Right renal pelvis (tissue), 4 donors: ENCODE data around the gene ZBTB45. TPM values are rescaled to one million over a fixed set of nuclear protein-coding genes. Genes with fewer than 3 reads are reported as not detected.
A peak's percentile ranks its signal among the peaks of the same experiment; 100 is the strongest.
"Not testable (repeated sequence)": the region's sequence is repeated elsewhere in the genome, so short reads cannot be mapped to it uniquely, and the experiment has no call there.

Experiments used
- DNase-seq, 4 donors: peaks; one replicate each; pipeline ENCODE4 v3.0.0-alpha.2; 2013; ENCODE audit warnings: low read depth in 4 of 4, low spot score in 3 of 4, missing footprints in 1 of 4
- polyA plus RNA-seq, 4 donors: library from polyadenylated mRNA; unstranded; fragments of 120-200 nt; gene quantifications; one replicate each; pipeline ENCODE4 v1.2.1, GENCODE V29; 2013; ENCODE audit not compliant: insufficient read length in 4 of 4

Gene ZBTB45
- polyA plus RNA-seq, 4 donors = 9.4 to 16.7 (median 11.4) TPM

- not testable (repeated sequence) for DNase-seq
Observed at GRCh38 chr19:58542641-58543372, 23.2 kb upstream of the ZBTB45 start.

- not testable (repeated sequence) for DNase-seq
Observed at GRCh38 chr19:58539169-58539559, 19.6 kb upstream of the ZBTB45 start.

GRCh38 chr19:58538257-58539168, 18.9 kb upstream of the ZBTB45 start:
- DNase-seq = peak in 3 of 4 donors; percentile 63 to 71 (median 65)

- DNase-seq = no peak
Observed at GRCh38 chr19:58536852-58537798, 17.5 kb upstream of the ZBTB45 start.

GRCh38 chr19:58535857-58536256, 16.2 kb upstream of the ZBTB45 start:
- no peak for DNase-seq

GRCh38 chr19:58531034-58531840, 11.6 kb upstream of the ZBTB45 start:
- DNase-seq = no peak

- no peak for DNase-seq
Observed at GRCh38 chr19:58529405-58529804, 9.8 kb upstream of the ZBTB45 start.

- no peak for DNase-seq
Observed at GRCh38 chr19:58522709-58523108, 3.1 kb upstream of the ZBTB45 start.

- DNase-seq = no peak
Observed at GRCh38 chr19:58521651-58522050, 2.0 kb upstream of the ZBTB45 start.

- DNase-seq = no peak
Observed at GRCh38 chr19:58520257-58520599, 618 bp upstream of the ZBTB45 start.

- peak in 3 of 4 donors; percentile 52 to 61 (median 58) for DNase-seq
Observed at GRCh38 chr19:58519087-58519354, 589 bp downstream of the ZBTB45 start.

- no peak for DNase-seq
Observed at GRCh38 chr19:58518256-58519086, 1.1 kb downstream of the ZBTB45 start.

- no peak for DNase-seq
Observed at GRCh38 chr19:58516964-58517833, 2.4 kb downstream of the ZBTB45 start.

GRCh38 chr19:58516246-58516836, 3.3 kb downstream of the ZBTB45 start:
- DNase-seq = no peak

GRCh38 chr19:58515259-58515658, 4.4 kb downstream of the ZBTB45 start:
- DNase-seq = no peak

GRCh38 chr19:58514564-58515022, 5.0 kb downstream of the ZBTB45 start:
- no peak for DNase-seq

GRCh38 chr19:58513694-58514563, 5.7 kb downstream of the ZBTB45 start:
- DNase-seq = peak; percentile 63 to 86 (median 79)
